AG20443 (cell line): ENCODE results near the gene C11orf24.
"Not testable (repeated sequence)": the region's sequence is repeated elsewhere in the genome, so short reads cannot be mapped to it uniquely, and the experiment has no call there.

Experiments
- DNase-seq: peaks from one replicate; pipeline ENCODE4 v3.0.0; 2012; ENCODE audit warnings: low spot score, mixed read lengths

C11orf24 gene

GRCh38 chr11:68251765-68252164 lies 20.0 kb downstream of the C11orf24 start:
- no peak for DNase-seq

- DNase-seq: not testable (repeated sequence)
Observed at GRCh38 chr11:68244912-68245311, 26.9 kb downstream of the C11orf24 start.

- not testable (repeated sequence) for DNase-seq
Observed at GRCh38 chr11:68243847-68244246, 27.9 kb downstream of the C11orf24 start.

- no peak for DNase-seq
Observed at GRCh38 chr11:68242616-68243015, 29.2 kb downstream of the C11orf24 start.

GRCh38 chr11:68231621-68232020 lies 40.2 kb downstream of the C11orf24 start:
- no peak for DNase-seq

- DNase-seq: no peak
Observed at GRCh38 chr11:68229601-68230000, 42.2 kb downstream of the C11orf24 start.

GRCh38 chr11:68226421-68226820 lies 45.4 kb downstream of the C11orf24 start:
- no peak for DNase-seq

- no peak for DNase-seq
Observed at GRCh38 chr11:68224606-68225005, 47.2 kb downstream of the C11orf24 start.

- no peak for DNase-seq
Observed at GRCh38 chr11:68223275-68223674, 48.5 kb downstream of the C11orf24 start.

- DNase-seq: no peak
Observed at GRCh38 chr11:68221406-68221805, 50.4 kb downstream of the C11orf24 start.

- no peak for DNase-seq
Observed at GRCh38 chr11:68216171-68216938, 55.4 kb downstream of the C11orf24 start.

- DNase-seq: no peak
Observed at GRCh38 chr11:68215524-68216170, 56.1 kb downstream of the C11orf24 start.

GRCh38 chr11:68215087-68215445 lies 56.7 kb downstream of the C11orf24 start:
- no peak for DNase-seq

- no peak for DNase-seq
Observed at GRCh38 chr11:68214173-68215086, 57.3 kb downstream of the C11orf24 start.

GRCh38 chr11:68213555-68214172 lies 58.1 kb downstream of the C11orf24 start:
- DNase-seq: peak; percentile 94

GRCh38 chr11:68213135-68213515 lies 58.6 kb downstream of the C11orf24 start, which contains the start of gene KMT5B:
TSS of gene KMT5B (minus strand) at chr11:68213296. CDS start at chr11:68190076, 23,220 bp downstream.
- DNase-seq: peak; percentile 62

GRCh38 chr11:68212421-68213134 lies 59.2 kb downstream of the C11orf24 start:
- DNase-seq: peak; percentile 94

GRCh38 chr11:68211546-68211945 lies 60.2 kb downstream of the C11orf24 start:
- DNase-seq: no peak
